Natural killer cell (primary cell): ENCODE results near the gene BDNF. TPM values are rescaled to one million over a fixed set of nuclear protein-coding genes. Genes with fewer than 3 reads are reported as not detected.
"Not testable (repeated sequence)": the region's sequence is repeated elsewhere in the genome, so short reads cannot be mapped to it uniquely, and the experiment has no call there.

Source experiments
- ATAC-seq, 3 donors: fragments of 150-1000 bp in 2 of 3; fragments of 200-7000 bp in 1 of 3; cut with Tn5 transposase; 1 replicate in 1 of 3; 2 replicates in 2 of 3; pipeline ENCODE4 v1.10.0; 2021; ENCODE audit warnings: mild to moderate bottlenecking in 2 of 3, moderate library complexity in 2 of 3
- DNase-seq, 2 donors: peaks; one replicate each; pipeline versions ENCODE4 v3.0.0 to v3.0.0-alpha.2; 2013 to 2021; ENCODE audit warnings: mixed read lengths in 1 of 2
- H3K27ac ChIP-seq: one replicate; pipeline ENCODE4 v1.5.1; 2013; ENCODE audit warnings: mild to moderate bottlenecking, low read length
- H3K27me3 ChIP-seq: one replicate; pipeline ENCODE4 v1.6.1; 2013; ENCODE audit warnings: low read length; ENCODE audit not compliant: control insufficient read depth, insufficient read depth
- H3K36me3 ChIP-seq: one replicate; pipeline ENCODE4 v1.6.1; 2013; ENCODE audit warnings: low read length; ENCODE audit not compliant: control insufficient read depth, insufficient read depth
- H3K4me1 ChIP-seq: one replicate; pipeline ENCODE4 v1.6.1; 2013; ENCODE audit warnings: low read length; ENCODE audit not compliant: control insufficient read depth, insufficient read depth
- H3K4me3 ChIP-seq: one replicate; pipeline ENCODE4 v1.5.1; 2013; ENCODE audit warnings: low read length
- H3K9me3 ChIP-seq: one replicate; pipeline ENCODE4 v1.6.1; 2013; ENCODE audit warnings: low read length; ENCODE audit not compliant: control insufficient read depth, insufficient read depth
- H3K27ac Mint-ChIP-seq, 2 donors: one replicate each; pipeline ENCODE4 v1.8.0; 2022; ENCODE audit warnings: mild to moderate bottlenecking in 2 of 2, mixed read lengths in 2 of 2, moderate library complexity in 1 of 2
- H3K27me3 Mint-ChIP-seq, 2 donors: one replicate each; pipeline ENCODE4 v1.8.0; 2022; ENCODE audit warnings: low read depth in 2 of 2, mixed read lengths in 2 of 2
- H3K36me3 Mint-ChIP-seq: one replicate; pipeline ENCODE4 v1.8.0; 2022; ENCODE audit warnings: mixed read lengths
- H3K4me1 Mint-ChIP-seq, 2 donors: one replicate each; pipeline ENCODE4 v1.8.0; 2022; ENCODE audit warnings: mixed read lengths in 2 of 2
- H3K4me3 Mint-ChIP-seq: one replicate; pipeline ENCODE4 v1.8.0; 2022; ENCODE audit warnings: mild to moderate bottlenecking, moderate library complexity, mixed read lengths
- H3K9me3 Mint-ChIP-seq, 2 donors: one replicate each; pipeline ENCODE4 v1.8.0; 2022; ENCODE audit warnings: mixed read lengths in 2 of 2
- WGBS: methylation state at CpG from one replicate; pipeline ENCODE4 v1.1.7; 2013; ENCODE audit warnings: missing lambda C conversion rate; ENCODE audit not compliant: insufficient coverage; 5-methylcytosine and 5-hydroxymethylcytosine counted together
- intact Hi-C: fragments of 100-400 bp; cut with micrococcal nuclease; formaldehyde crosslinking; loops from one replicate; pipeline ENCODE4 v1.14.2; 2022
- total RNA-seq, 4 donors: library from RNA; stranded (reverse); fragments of 120-200 nt in 1 of 4; gene quantifications; one replicate each; pipeline versions ENCODE4 v1.2.3 to v1.2.4, GENCODE V29; 2013 to 2022
- TF ChIP-seq, protein P1 (sequence below): fragments of 200-600 bp; IDR thresholded peaks from one replicate; pipeline ENCODE4 v1.8.0; 2022; ENCODE audit warnings: antibody characterized with exemption

BDNF gene
- total RNA-seq, 3 donors from 2014 or later (not counting 1 experiment from before 2014, with no cell fraction given) = not detected

DNA sequence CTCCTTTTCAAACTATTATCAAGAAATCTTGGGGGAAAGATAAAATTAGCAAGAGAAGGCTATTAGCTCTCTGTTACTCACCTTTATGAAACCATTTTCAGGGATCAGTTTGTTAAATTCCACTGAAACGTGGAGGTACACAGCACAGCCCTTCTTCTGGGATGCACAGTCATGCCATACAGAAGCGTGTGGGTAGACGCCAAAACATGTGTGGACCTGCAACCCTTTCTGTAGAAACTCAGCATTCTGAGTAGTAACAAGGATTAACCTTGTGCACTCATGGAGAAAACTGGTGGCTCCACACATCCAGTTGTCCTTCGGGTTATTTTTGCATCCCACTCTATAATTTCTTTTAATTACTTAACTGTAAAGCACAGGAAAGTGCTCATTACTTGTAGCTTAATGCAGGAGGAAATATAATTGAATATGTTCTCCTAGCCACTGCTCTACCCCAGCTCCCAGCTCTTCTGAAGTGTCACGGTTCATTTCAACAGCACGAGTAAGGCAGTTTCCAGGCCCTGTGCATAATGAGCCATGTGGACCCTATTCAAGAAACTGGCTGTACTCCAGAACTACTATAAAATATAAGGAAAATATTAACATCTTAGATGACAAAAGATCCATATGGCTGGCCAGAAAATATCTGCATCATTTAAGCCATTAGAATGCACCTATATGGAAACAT lies 26.1 kb downstream of the BDNF start:
- H3K9me3 Mint-ChIP-seq = peaks cover 8 to 9% of the 10 kb centered on the region in 2 donors
- no peaks in the 10 kb centered on the region for H3K27me3 Mint-ChIP-seq
- H3K4me3 Mint-ChIP-seq = no peak overlapping the region
- TF ChIP-seq, protein P1, sequence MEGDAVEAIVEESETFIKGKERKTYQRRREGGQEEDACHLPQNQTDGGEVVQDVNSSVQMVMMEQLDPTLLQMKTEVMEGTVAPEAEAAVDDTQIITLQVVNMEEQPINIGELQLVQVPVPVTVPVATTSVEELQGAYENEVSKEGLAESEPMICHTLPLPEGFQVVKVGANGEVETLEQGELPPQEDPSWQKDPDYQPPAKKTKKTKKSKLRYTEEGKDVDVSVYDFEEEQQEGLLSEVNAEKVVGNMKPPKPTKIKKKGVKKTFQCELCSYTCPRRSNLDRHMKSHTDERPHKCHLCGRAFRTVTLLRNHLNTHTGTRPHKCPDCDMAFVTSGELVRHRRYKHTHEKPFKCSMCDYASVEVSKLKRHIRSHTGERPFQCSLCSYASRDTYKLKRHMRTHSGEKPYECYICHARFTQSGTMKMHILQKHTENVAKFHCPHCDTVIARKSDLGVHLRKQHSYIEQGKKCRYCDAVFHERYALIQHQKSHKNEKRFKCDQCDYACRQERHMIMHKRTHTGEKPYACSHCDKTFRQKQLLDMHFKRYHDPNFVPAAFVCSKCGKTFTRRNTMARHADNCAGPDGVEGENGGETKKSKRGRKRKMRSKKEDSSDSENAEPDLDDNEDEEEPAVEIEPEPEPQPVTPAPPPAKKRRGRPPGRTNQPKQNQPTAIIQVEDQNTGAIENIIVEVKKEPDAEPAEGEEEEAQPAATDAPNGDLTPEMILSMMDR = no peak
- H3K36me3 ChIP-seq = no peaks in the 10 kb centered on the region
- no peak overlapping the region for H3K27ac Mint-ChIP-seq
- DNase-seq = no peak
- no peaks in the 10 kb centered on the region for H3K4me1 ChIP-seq
- 91% methylated on average over 6 of the region's 6 CpGs for WGBS
- intact Hi-C loops = no loop called here
- H3K27me3 ChIP-seq = no peaks in the 10 kb centered on the region
- H3K4me3 ChIP-seq = no peak overlapping the region
- no peak overlapping the region for H3K27ac ChIP-seq
- no peaks in the 10 kb centered on the region for H3K4me1 Mint-ChIP-seq
- H3K9me3 ChIP-seq = peaks cover 3% of the 10 kb centered on the region
- ATAC-seq = no peak
- H3K36me3 Mint-ChIP-seq = no peaks in the 10 kb centered on the region

DNA sequence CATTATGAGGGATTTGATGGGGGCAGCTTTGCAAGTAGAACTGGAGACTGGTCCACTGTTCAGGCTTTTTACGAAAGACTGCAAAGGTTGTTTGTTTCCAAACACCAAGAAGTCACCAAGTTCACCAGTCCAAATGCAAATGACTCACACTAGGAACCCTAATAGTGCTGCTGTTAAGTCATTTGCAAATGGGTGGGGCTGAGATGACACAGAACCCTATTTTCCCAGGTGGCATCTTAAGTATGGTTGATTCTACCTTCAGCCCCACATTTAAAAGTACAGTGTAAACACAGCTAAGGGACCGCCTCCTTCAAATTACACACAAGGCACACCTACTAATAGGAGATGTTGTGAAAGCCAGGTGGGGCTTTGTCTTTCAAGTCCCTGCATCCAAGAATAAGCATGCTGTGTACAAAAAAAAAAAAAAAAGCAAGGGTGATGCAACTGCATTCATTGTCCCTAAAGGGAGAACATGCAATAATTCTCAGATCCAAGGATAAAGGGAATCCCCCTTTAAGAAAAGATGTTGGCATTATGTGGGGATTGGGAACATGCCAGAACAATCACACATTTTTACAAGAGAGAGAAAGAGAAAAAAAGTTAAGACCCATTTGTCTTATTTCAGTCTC lies 27.3 kb downstream of the BDNF start:
- TF ChIP-seq, protein P1 = no peak
- H3K36me3 Mint-ChIP-seq = no peaks in the 10 kb centered on the region
- Histone ChIP-seq H3K27ac (no peak overlapping the region), H3K9me3 (peaks cover 3% of the 10 kb centered on the region), H3K4me1 (no peaks in the 10 kb centered on the region), H3K27me3 (no peaks in the 10 kb centered on the region), H3K4me3 (no peak overlapping the region), H3K36me3 (no peaks in the 10 kb centered on the region)
- H3K27me3 Mint-ChIP-seq = no peaks in the 10 kb centered on the region
- DNase-seq (no peak), ATAC-seq (no peak)
- H3K4me1 Mint-ChIP-seq = no peaks in the 10 kb centered on the region
- intact Hi-C loops = no loop called here
- WGBS = 100% methylated on average over 1 of the region's 2 CpGs
- peaks cover 8 to 9% of the 10 kb centered on the region in 2 donors for H3K9me3 Mint-ChIP-seq
- no peak overlapping the region for H3K4me3 Mint-ChIP-seq
- no peak overlapping the region for H3K27ac Mint-ChIP-seq

DNA sequence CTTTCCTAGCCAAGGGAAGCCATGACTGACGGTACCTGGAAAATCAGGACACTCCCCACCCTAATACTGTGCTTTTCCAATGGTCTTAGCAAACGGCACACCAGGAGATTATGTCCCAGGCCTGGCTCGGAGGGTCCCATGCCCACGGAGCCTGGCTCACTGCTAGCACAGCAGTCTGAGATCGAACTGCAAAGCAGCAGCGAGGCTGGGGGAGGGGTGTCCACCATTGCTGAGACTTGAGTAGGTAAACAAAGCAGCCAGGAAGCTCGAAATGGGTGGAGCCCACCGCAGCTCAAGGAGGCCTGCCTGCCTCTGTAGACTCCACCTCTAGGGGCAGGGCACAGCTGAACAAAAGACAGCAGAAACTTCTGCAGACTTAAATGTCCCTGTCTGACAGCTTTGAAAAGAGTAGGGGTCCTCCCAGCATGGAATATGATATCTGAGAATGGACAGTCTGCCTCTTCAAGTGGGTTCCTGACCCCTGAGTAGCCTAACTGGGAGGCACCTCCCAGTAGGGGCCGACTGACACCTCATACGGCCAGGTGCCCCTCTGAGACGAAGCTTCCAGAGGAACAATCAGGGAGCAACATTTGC lies 34.6 kb downstream of the BDNF start:
- 82% methylated on average over 11 of the region's 11 CpGs for WGBS
- H3K27ac Mint-ChIP-seq, H3K27ac ChIP-seq, H3K4me1 ChIP-seq, H3K4me3 Mint-ChIP-seq, DNase-seq, H3K4me1 Mint-ChIP-seq, H3K4me3 ChIP-seq, H3K27me3 Mint-ChIP-seq, H3K27me3 ChIP-seq, ATAC-seq, intact Hi-C loops, H3K36me3 Mint-ChIP-seq, H3K9me3 ChIP-seq, H3K36me3 ChIP-seq: not testable (repeated sequence)
- H3K9me3 Mint-ChIP-seq = peaks cover 9 to 14% of the 10 kb centered on the region in 2 donors

DNA sequence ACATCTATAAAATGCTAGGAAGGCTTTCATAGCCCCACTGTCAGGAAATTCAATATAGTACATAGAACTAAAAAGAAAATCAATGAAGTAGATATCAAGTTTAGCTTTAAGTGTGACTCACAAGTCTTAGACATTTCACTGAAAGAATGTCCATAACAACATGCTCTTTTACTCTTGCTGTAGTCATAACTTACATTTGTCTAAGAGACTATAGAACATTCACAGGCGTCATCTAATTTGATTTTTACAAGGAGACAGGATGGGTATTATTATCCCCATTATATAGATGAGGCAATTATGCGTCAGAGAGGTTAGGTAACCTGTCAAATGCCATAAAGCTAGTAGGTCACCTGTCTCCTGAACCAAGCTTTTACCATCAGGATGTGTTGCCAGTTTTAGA lies 36.9 kb downstream of the BDNF start:
- Mint-ChIP-seq H3K27me3 (no peaks in the 10 kb centered on the region), H3K36me3 (peaks cover 2% of the 10 kb centered on the region), H3K9me3 (peaks cover 11 to 15% of the 10 kb centered on the region in 2 donors), H3K4me3 (no peak overlapping the region), H3K4me1 (no peaks in the 10 kb centered on the region), H3K27ac (no peak overlapping the region)
- H3K4me1 ChIP-seq = no peaks in the 10 kb centered on the region
- H3K27me3 ChIP-seq = no peaks in the 10 kb centered on the region
- intact Hi-C loops = no loop called here
- TF ChIP-seq, protein P1 = no peak
- DNase-seq (no peak), ATAC-seq (no peak)
- H3K4me3 ChIP-seq = no peak overlapping the region
- H3K9me3 ChIP-seq = peaks cover 3% of the 10 kb centered on the region
- no peaks in the 10 kb centered on the region for H3K36me3 ChIP-seq
- WGBS = 75% methylated on average over 1 of the region's 2 CpGs
- no peak overlapping the region for H3K27ac ChIP-seq
